SU-DHL-6 (cell line): Measurements from ENCODE around the gene CAMK2D.

Experiments
- H2AFZ ChIP-seq: fragments of 200-600 bp; sonication (generic); 2 replicates; pipeline ENCODE4 v1.6.1; 2014; ENCODE audit warnings: low read depth, mild to moderate bottlenecking, moderate library complexity, mixed read lengths, antibody characterized with exemption, low read length; ENCODE audit not compliant: severe bottlenecking
- H3F3A ChIP-seq: fragments of 200-600 bp; shearing (Covaris generic); 2 replicates; pipeline ENCODE4 v1.6.0; 2016; ENCODE audit warnings: antibody characterized with exemption, mild to moderate bottlenecking; ENCODE audit not compliant: insufficient read depth
- H3K27ac ChIP-seq: fragments of 200-600 bp; sonication (generic); 2 replicates; pipeline ENCODE4 v1.5.1; 2016; ENCODE audit warnings: low read depth, mild to moderate bottlenecking, low read length, moderate library complexity, mixed read lengths
- H3K27me3 ChIP-seq: fragments of 200-600 bp; sonication (generic), shearing (Covaris generic); 2 replicates; pipeline ENCODE4 v1.6.0; 2014; ENCODE audit warnings: mild to moderate bottlenecking, low read length
- H3K36me3 ChIP-seq: fragments of 200-600 bp; sonication (generic); 2 replicates; pipeline ENCODE4 v1.6.1; 2014; ENCODE audit warnings: mild to moderate bottlenecking, low read length, mixed read lengths
- H3K4me2 ChIP-seq: fragments of 300-600, 200-600 bp; shearing (Covaris generic), sonication (generic); 2 replicates; pipeline ENCODE4 v1.6.0; 2014; ENCODE audit warnings: low read length, low read depth, mild to moderate bottlenecking; ENCODE audit not compliant: poor library complexity, severe bottlenecking
- H3K4me3 ChIP-seq: fragments of 200-600 bp; sonication (generic); 2 replicates; pipeline ENCODE4 v1.5.1; 2014; ENCODE audit warnings: antibody characterized with exemption, low read length, mild to moderate bottlenecking, mixed read lengths; ENCODE audit not compliant: insufficient read depth, poor library complexity, severe bottlenecking
- H3K79me2 ChIP-seq: fragments of 200-600 bp; sonication (generic); 2 replicates; pipeline ENCODE4 v1.6.1; 2014; ENCODE audit warnings: mild to moderate bottlenecking, low read length, moderate library complexity; ENCODE audit not compliant: insufficient read depth
- H3K9ac ChIP-seq: fragments of 200-600 bp; sonication (generic); 2 replicates; pipeline ENCODE4 v1.7.0; 2014; ENCODE audit warnings: mild to moderate bottlenecking, low read length
- H3K9me2 ChIP-seq: fragments of 200-600 bp; sonication (generic); replicated peaks from 2 replicates; pipeline ENCODE4 v1.6.1; 2014; ENCODE audit warnings: low read length; ENCODE audit not compliant: insufficient read depth
- H3K9me3 ChIP-seq: fragments of 200-600 bp; sonication (generic); 2 replicates; pipeline ENCODE4 v1.6.1; 2014; ENCODE audit warnings: low read length, mixed read lengths; ENCODE audit not compliant: insufficient read depth
- H4K20me1 ChIP-seq: fragments of 200-600 bp; sonication (generic); 2 replicates; pipeline ENCODE4 v1.6.1; 2014; ENCODE audit warnings: low read depth, mild to moderate bottlenecking, antibody characterized with exemption, low read length, moderate library complexity, mixed read lengths
- EZH2phosphoT487 ChIP-seq: fragments of 200-600 bp; sonication (generic), shearing (Covaris generic); conservative IDR thresholded peaks from 2 replicates; pipeline ENCODE4 v1.6.1; 2018; ENCODE audit warnings: mild to moderate bottlenecking, antibody characterized with exemption, low read length, moderate library complexity, mixed read lengths
- TF ChIP-seq, protein P1 (sequence below): fragments of 200-600 bp; sonication (generic); IDR thresholded peaks from one replicate; pipeline ENCODE4 v1.5.1; 2017; ENCODE audit warnings: antibody characterized with exemption, mild to moderate bottlenecking, low read length, moderate library complexity; ENCODE audit not compliant: insufficient read depth, poor library complexity, severe bottlenecking

Gene CAMK2D

DNA sequence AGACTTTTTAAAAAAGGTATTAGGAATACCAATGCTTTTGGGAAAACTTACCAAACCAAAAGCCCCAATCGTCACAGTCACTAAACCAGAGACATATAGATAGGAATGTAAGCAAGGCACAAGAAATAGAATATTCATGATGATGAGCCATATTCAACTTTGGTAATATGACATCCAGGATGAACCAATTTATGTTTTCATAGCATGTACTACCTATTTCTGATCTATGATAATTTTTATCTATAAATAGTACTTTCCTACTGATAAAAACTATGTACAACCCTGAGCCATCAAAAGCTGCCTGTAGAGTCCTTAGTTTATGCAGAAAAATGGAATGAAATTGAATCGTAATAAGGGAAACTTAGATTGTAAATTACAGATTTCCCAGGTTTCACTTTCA, 18.9 kb downstream of the CAMK2D start:
- Histone ChIP-seq H3K9ac (no peak overlapping the region), H3K27me3 (no peaks in the 10 kb centered on the region), H2AFZ (no peak overlapping the region), H3K79me2 (no peaks in the 10 kb centered on the region), H3K4me3 (no peak overlapping the region), H3K36me3 (no peaks in the 10 kb centered on the region), H3K9me2 (no peaks in the 10 kb centered on the region), H3F3A (no peaks in the 10 kb centered on the region), H3K9me3 (no peaks in the 10 kb centered on the region), H3K4me2 (no peak overlapping the region), H3K27ac (no peak overlapping the region), H4K20me1 (no peaks in the 10 kb centered on the region)
- TF ChIP-seq EZH2phosphoT487 = no peak
- TF ChIP-seq, protein P1, sequence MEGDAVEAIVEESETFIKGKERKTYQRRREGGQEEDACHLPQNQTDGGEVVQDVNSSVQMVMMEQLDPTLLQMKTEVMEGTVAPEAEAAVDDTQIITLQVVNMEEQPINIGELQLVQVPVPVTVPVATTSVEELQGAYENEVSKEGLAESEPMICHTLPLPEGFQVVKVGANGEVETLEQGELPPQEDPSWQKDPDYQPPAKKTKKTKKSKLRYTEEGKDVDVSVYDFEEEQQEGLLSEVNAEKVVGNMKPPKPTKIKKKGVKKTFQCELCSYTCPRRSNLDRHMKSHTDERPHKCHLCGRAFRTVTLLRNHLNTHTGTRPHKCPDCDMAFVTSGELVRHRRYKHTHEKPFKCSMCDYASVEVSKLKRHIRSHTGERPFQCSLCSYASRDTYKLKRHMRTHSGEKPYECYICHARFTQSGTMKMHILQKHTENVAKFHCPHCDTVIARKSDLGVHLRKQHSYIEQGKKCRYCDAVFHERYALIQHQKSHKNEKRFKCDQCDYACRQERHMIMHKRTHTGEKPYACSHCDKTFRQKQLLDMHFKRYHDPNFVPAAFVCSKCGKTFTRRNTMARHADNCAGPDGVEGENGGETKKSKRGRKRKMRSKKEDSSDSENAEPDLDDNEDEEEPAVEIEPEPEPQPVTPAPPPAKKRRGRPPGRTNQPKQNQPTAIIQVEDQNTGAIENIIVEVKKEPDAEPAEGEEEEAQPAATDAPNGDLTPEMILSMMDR = no peak

DNA sequence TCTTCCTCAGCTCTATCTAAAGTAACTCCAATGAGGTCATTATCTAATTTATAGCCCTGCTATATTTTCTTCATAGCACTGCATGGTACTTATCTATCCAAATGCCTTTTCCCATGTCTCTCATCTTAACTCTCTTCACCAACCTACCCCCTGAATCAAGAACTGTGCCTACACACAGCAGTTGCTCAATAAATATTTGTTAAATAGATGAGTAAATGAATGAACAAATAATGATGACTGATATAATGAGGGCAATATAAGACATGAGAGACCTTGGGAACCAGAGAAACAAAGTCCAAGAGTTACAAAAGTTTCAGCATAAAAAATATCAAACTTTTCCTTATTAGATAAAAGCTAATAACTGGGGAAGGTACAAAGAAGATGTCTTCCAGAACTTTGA, 19.6 kb downstream of the CAMK2D start:
- H3K27ac ChIP-seq = no peak overlapping the region
- no peaks in the 10 kb centered on the region for H3K79me2 ChIP-seq
- no peaks in the 10 kb centered on the region for H3K9me2 ChIP-seq
- H3K36me3 ChIP-seq = no peaks in the 10 kb centered on the region
- no peaks in the 10 kb centered on the region for H3F3A ChIP-seq
- H3K4me2 ChIP-seq = no peak overlapping the region
- H2AFZ ChIP-seq = no peak overlapping the region
- TF ChIP-seq EZH2phosphoT487 = no peak
- TF ChIP-seq, protein P1 = no peak
- H4K20me1 ChIP-seq = no peaks in the 10 kb centered on the region
- H3K27me3 ChIP-seq = no peaks in the 10 kb centered on the region
- H3K9me3 ChIP-seq = no peaks in the 10 kb centered on the region
- no peak overlapping the region for H3K4me3 ChIP-seq
- no peak overlapping the region for H3K9ac ChIP-seq

DNA sequence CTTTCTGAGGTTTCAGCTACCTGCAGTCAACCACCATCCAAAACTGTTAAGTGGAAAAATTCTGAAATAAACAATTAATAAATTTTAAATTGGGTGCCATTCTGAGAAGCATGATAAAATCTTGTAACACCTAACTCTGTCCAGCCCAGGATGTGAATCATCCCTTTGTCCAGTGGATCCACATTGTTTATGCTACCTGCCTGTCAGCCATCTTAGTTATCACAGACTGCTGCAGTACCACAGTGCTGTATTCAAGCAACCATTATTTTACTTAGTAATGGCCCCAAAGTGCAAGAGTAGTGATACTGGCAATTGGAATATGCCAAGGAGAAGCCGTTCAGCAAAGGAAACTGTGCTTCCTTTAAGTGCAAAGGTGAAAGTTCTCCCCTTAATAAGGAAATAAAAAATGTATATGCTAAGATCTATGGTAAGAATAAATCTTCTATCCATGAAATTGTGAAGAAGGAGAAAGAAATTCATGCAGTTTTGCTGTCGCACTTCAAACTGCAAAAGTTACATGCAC, 20.6 kb downstream of the CAMK2D start:
- H3K79me2 ChIP-seq = no peaks in the 10 kb centered on the region
- H3K4me3 ChIP-seq = no peak overlapping the region
- no peak overlapping the region for H3K4me2 ChIP-seq
- no peaks in the 10 kb centered on the region for H3F3A ChIP-seq
- no peak overlapping the region for H2AFZ ChIP-seq
- no peaks in the 10 kb centered on the region for H3K27me3 ChIP-seq
- H3K9me2 ChIP-seq = no peaks in the 10 kb centered on the region
- no peak overlapping the region for H3K27ac ChIP-seq
- H3K36me3 ChIP-seq = no peaks in the 10 kb centered on the region
- H3K9ac ChIP-seq = no peak overlapping the region
- H3K9me3 ChIP-seq = no peaks in the 10 kb centered on the region
- no peaks in the 10 kb centered on the region for H4K20me1 ChIP-seq
- TF ChIP-seq EZH2phosphoT487 = no peak
- TF ChIP-seq, protein P1 = no peak
